AG09309 (cell line): Measurements from ENCODE around the gene NDUFB8.
A peak's percentile ranks its signal among the peaks of the same experiment; 100 is the strongest.

Experiments used
- DNase-seq: peaks from one replicate; pipeline ENCODE4 v3.0.0-alpha.2; 2010; ENCODE audit warnings: low read depth
- H3K4me3 ChIP-seq: 2 replicates; pipeline ENCODE4 v1.5.1; 2011; ENCODE audit warnings: mild to moderate bottlenecking, low read depth, low read length, moderate library complexity; ENCODE audit not compliant: control insufficient read depth
- TF ChIP-seq, protein P1 (sequence below): IDR thresholded peaks from 2 replicates; pipeline ENCODE4 v1.5.1; 2011; ENCODE audit warnings: mild to moderate bottlenecking, low read depth, low read length, inconsistent platforms; ENCODE audit not compliant: insufficient read depth, control insufficient read depth; ENCODE audit errors: missing control alignments

The NDUFB8 gene

DNA sequence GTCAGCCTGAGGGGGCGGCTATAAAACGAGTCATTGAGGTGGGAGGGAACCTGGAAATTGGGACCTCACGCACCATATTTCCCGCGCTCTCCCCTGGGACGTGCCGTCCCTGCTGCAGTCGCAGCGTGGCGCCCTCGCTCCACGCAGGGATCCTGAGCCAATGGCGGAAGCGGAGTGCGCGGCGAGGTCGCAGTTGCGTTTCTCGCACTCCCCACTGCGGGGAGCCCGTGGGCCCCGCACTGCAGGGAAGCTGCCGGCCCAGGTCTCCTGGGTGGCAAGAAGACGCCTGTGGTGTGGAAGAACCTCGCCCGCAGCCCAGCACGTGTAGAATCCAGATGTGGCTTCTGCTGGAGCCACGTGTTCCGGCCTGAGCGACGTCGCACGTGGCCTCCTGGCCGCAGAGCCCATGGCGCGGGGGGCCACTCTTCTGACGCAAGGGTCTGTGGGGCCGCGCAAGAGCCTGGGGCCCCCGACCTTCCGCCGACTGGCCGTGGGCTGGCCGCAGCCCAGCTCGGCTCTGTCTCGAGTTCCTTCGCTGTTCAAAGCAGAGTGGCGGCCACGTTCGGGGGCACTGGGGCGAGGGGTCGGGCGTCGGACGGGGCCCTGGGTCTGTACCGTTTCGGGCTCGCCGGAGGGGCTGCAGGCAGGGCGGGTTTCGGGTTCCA is 32.5 kb upstream of the NDUFB8 start:
- TF ChIP-seq, protein P1, sequence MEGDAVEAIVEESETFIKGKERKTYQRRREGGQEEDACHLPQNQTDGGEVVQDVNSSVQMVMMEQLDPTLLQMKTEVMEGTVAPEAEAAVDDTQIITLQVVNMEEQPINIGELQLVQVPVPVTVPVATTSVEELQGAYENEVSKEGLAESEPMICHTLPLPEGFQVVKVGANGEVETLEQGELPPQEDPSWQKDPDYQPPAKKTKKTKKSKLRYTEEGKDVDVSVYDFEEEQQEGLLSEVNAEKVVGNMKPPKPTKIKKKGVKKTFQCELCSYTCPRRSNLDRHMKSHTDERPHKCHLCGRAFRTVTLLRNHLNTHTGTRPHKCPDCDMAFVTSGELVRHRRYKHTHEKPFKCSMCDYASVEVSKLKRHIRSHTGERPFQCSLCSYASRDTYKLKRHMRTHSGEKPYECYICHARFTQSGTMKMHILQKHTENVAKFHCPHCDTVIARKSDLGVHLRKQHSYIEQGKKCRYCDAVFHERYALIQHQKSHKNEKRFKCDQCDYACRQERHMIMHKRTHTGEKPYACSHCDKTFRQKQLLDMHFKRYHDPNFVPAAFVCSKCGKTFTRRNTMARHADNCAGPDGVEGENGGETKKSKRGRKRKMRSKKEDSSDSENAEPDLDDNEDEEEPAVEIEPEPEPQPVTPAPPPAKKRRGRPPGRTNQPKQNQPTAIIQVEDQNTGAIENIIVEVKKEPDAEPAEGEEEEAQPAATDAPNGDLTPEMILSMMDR: peak; percentile 73
- no peak overlapping the region for H3K4me3 ChIP-seq
- no peak for DNase-seq

DNA sequence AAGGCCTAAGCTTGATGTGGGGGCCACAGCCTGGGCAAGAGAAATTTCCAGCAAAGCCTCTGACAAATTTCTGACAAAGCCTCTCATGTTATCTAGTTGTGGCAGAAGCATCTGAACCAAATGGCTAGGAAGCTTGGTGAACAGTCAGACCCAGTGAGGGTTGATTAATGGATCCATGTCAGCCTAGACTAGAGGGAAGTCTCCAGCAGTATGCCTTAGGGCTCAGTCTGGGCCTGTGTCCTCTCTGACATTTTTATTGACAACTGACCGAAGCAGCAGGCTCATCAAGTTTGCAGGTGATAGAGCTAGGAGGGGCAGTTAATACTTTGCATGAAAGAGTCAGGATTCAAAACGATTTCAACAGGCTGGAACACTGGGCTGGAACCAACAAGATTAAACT is 31.3 kb upstream of the NDUFB8 start:
- no peak for DNase-seq
- TF ChIP-seq, protein P1: no peak
- H3K4me3 ChIP-seq: no peak overlapping the region

DNA sequence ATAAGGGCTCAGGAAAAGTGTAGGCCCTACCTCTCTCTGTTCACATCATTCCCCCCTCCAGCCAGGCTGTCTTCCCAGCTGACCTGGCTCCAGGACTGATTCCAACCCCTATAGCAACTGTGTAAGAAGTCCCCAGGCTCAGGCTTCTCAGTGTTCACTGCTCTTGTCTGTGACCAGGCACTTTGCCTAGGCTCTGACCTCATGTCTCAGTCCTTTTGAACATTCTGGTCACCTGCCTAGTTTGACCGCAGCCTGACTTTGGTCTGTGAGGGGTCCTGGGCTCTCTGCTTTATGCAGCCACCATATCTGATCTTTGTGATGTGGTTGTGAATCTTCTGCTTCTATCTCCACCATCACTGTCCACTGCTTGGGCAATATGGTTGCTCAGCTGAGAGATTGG is 30.6 kb upstream of the NDUFB8 start:
- no peak overlapping the region for H3K4me3 ChIP-seq
- TF ChIP-seq, protein P1: no peak
- no peak for DNase-seq

DNA sequence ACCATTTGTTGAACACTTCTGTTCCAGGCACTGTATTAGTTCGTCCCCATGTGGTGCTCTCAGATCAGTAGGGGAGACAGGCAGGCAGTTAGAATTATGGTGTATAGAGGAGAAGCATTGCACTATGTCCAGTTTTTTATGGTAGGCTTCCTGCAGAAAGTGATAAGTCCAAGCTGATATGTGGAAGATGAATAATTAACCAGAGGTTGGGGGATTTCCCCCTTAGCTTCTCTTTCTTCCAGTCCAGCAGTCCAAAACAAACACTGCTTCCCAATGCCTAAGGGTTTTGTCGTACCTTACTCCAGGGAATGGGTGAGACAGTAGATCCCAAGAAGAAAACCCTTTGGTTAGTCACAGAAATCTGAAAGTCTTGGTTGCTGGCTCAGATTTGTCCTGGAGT is 25.2 kb upstream of the NDUFB8 start:
- no peak overlapping the region for H3K4me3 ChIP-seq
- DNase-seq: no peak
- TF ChIP-seq, protein P1: no peak

DNA sequence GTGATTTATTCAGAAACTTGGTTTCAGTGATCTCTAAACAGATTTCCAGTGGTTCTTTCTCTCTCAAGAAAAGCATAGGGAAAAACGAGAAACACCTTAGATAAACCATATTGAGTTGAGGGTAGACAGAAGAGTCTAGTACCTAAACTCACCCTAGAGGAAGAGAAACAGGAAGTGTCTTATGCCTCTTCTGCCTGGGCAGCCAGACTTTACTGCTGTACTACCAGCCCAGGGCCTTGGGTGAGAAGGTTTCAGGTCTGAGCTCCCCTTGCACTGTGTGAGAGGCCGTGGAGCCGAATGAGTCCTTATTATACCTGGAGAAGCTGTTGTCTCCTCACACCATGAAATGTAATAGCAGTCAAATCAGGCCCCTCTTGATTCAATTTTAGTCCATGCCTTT is 24.3 kb upstream of the NDUFB8 start:
- H3K4me3 ChIP-seq: no peak overlapping the region
- DNase-seq: no peak
- TF ChIP-seq, protein P1: no peak

DNA sequence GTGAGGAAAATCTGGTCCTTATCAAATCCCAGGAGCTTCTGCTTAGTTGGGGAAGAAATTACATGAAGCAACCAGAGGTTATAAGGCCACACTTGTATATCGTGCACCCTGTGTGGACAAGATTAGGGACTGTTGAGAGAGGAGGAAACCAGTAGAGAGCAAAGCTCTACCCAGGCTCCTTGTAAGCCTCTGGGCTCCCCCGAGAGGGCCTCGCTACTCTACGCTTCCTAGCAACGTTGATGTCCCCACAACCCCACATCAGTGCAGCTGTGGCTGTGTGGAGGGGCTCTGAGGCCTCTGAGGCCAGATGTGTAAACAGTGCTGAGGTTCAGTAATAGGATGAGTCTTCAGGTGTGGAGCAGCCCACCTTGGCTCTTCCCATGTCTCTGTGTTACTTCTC is 22.1 kb upstream of the NDUFB8 start:
- TF ChIP-seq, protein P1: no peak
- H3K4me3 ChIP-seq: no peak overlapping the region
- DNase-seq: no peak
